Gastroesophageal sphincter (tissue), 3 donors: Measurements from ENCODE around the gene LHFPL5.

ENCODE experiments used
- EP300 ChIP-seq: sonication (generic); formaldehyde crosslinking; IDR thresholded peaks from one replicate; pipeline ENCODE4 v1.6.1; 2017; ENCODE audit warnings: antibody characterized with exemption, mild to moderate bottlenecking
- POLR2A ChIP-seq, 2 donors: fragments of 450-650 bp; IDR thresholded peaks; one replicate each; pipeline ENCODE4 v1.6.1; 2017; ENCODE audit warnings: antibody characterized with exemption in 2 of 2, mild to moderate bottlenecking in 2 of 2, moderate library complexity in 1 of 2
- POLR2AphosphoS5 ChIP-seq: sonication (generic); formaldehyde crosslinking; IDR thresholded peaks from one replicate; pipeline ENCODE4 v1.6.1; 2017; ENCODE audit warnings: antibody characterized with exemption
- TF ChIP-seq, protein P1 (sequence below), 4 experiments: fragments of 200-600 bp in 2 of 4; fragments of 450-650 bp in 2 of 4; sonication (generic) in 1 of 4; IDR thresholded peaks; one replicate each; pipeline ENCODE4 v1.5.1; 2017 to 2019; ENCODE audit warnings: antibody characterized with exemption in 4 of 4, mild to moderate bottlenecking in 2 of 4, moderate library complexity in 2 of 4

DNA sequence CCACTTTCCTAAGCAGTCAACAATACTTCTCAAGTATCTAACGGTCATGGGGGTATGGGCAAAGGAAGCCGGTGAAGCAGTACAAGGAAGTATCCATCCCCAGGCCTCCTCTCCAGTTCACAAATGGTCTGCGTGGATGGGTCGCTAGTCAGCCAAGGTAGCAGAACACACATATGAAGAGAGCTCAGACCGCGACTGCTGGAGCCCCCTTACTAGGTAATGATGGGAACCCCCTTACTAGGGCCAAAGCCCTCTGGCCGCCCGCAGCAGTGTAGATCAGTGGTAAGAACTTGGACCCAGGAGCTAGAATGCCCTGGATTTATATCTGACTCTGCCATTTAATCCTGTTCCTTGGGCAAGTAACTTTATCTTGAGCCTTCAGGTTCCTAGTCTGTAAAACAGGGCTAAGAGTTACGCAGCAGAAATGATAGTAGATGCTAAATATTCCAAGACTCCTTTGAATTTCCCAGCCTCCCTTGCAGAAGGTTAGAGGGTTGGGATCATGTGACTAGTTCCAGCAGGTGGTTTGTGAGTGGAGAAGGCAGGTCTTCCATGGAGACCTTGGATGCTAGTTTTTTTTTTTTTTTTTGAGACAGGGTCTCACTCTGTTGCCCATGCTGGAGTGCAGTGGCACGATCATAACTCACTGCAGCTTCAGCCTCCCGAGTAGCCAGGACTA, 30.9 kb upstream of the LHFPL5 start:
- TF ChIP-seq, protein P1, sequence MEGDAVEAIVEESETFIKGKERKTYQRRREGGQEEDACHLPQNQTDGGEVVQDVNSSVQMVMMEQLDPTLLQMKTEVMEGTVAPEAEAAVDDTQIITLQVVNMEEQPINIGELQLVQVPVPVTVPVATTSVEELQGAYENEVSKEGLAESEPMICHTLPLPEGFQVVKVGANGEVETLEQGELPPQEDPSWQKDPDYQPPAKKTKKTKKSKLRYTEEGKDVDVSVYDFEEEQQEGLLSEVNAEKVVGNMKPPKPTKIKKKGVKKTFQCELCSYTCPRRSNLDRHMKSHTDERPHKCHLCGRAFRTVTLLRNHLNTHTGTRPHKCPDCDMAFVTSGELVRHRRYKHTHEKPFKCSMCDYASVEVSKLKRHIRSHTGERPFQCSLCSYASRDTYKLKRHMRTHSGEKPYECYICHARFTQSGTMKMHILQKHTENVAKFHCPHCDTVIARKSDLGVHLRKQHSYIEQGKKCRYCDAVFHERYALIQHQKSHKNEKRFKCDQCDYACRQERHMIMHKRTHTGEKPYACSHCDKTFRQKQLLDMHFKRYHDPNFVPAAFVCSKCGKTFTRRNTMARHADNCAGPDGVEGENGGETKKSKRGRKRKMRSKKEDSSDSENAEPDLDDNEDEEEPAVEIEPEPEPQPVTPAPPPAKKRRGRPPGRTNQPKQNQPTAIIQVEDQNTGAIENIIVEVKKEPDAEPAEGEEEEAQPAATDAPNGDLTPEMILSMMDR (IDR thresholded peaks at IDR 0.05), result no peak
- TF ChIP-seq POLR2AphosphoS5 (no peak), POLR2A (IDR thresholded peaks at IDR 0.05) (no peak), EP300 (no peak)
